Measurements from ENCODE around the gene OTX2.

Gene OTX2

DNA sequence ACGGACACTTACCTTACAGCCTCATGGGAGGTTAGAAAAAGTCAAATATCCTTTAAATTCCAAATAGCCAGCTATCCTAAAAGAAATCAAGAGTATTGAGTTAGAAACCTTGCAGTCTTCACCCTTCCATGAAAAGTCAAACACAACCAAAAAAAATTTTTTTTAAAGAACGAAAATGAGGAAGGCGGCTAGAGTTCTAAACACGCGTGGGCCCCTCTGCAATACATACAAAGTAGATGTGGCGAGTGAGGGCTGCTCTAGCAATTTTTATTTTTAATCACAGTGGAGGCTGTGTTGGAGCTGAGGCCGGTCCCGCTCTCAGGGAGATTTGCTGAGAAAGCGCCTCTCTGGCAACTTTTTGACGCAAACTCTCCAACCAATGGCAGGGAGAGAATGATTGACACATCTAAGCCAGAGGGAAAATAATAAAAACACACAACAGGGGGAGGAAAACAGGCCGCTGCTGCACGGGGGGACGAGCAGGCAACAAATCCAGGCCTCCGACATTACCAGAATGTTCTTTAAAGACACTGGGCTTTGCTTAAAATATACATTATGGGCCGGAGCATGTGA, at the start of gene OTX2:
TSS of gene OTX2 (minus strand) at position 333 of the 573 bp plus-strand sequence. CDS start 5,023 bp downstream, outside the sequence.
- peak; percentile 100 for DNase-seq

DNA sequence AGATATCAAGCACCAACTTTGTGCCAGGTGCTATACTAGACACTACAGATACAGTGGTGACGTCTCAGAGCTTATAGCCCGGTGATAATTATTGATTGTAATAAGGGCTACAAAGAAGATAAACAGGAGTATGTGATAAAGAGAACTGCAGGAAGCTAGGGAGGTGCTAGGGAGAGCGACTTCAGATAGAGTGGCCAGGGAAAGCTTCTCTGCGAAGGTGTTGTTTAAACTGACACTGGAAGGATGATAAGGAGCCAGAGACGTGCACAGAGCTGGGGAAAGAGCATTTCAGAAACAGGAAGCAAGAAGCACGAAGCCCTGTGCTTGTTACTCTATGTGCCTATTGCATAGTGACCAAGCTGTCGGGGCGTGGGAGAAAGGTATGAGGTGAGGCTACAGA, 48.1 kb upstream of the OTX2 start:
- DNase-seq: no peak

GRCh38 chr14:56857216-56857615, 46.9 kb upstream of the OTX2 start:
- DNase-seq: no peak

DNA sequence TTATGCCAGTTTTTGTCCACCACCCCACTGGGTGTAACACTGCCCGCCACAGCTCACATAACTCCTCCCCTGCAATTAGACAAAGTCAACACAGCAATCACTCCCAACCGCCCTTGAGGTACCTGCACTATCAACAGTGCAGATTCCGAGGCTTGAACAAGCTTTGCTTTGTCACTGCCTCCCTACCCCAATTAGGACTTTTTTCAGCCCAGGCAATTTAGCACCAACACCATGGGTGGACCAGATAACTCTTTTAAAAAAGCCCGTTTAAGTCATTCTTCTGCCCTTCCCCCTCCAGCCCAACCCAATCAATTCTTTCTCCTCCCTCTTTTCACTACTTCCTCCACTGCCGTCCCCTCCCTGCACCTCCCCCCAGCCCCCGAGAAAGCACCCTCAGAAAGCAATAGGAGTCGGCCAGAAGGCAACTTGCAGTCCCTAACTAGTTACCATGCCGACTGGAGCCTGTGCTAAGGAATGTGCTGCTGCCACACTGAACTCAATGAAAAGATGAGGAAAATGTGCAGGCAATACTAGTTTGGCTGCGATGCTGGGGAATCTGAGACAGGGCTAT, 45.7 kb upstream of the OTX2 start:
- peak; percentile 78 for DNase-seq

DNA sequence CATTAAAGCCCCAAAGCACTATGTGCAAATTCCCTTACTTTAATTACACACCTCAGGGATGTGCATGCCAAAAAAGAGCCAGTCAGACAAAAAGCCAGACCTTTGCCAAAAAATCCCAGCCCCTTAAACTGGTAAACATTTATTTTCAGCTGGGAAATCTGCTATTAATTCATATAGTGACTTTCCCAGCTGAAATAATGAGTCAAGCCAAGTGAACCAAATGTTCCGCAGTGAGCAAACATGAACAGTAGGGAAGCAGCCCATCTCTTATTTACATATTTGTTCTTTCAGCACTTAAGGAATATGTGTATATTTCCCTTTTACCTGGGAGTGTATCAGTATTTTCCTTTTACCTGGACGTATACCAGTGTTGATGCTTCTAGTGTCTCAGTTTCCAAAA, 44.0 kb upstream of the OTX2 start:
- no peak for DNase-seq

- no peak for DNase-seq
These were observed 37.0 kb upstream of the OTX2 start for GRCh38 chr14:56846970-56847930.

GRCh38 chr14:56844406-56845002, 34.2 kb upstream of the OTX2 start:
- DNase-seq: no peak

DNA sequence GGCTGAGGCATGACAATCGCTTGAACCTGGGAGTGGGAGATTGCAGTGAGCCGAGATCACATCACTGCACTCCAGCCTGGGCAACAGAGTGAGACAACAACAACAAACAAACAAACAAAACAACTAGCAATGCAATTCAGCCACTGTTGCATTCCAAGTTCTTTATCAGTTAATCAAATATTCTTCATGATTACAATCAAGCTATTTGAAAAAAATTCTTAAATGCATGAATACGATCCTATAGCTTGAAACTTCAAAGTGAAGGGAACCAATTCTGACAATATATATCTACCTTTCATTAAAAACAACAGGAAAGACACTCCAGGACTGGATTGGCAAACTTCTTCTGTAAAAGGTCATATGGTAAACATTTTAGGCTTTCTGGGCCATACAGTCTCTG, 31.3 kb upstream of the OTX2 start:
- DNase-seq: no peak

DNA sequence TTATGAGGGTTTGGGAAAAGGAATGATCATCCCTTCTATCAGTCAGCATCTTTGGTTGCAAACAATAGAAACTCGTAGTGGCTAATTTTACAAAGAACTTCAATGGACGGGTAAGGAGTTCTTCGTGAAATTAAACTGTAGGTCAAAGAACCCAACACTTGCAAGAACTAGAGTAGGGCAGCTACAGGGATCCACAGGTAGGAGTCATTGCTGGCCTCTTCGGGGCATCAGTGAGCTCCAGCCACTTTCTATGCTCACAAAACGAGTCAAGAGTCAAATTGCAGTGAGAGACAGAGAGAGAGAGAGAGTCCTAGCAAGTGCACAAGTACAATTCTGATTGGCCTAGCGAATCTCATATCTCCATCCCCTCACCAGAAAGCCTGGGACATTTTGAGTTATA, 29.9 kb upstream of the OTX2 start:
- no peak for DNase-seq

DNA sequence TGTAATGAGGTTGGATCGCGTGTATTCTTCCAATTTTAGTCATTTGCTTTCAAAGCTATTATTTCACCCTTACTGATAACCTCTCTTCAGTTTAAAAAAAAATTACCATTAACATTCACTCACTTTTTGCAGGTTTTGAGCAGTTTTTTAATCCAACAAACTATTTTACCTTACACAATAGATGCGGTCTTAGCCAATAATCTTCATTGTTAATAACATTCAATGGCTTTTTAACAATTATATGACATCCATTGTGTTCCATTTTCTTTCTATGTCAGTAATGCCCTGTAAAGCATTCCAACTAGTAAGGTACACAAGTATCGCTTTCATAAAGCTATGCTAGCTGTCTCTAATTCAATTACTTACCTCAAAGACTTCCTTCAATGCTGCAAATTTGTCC, 18.9 kb upstream of the OTX2 start:
- DNase-seq: no peak

DNA sequence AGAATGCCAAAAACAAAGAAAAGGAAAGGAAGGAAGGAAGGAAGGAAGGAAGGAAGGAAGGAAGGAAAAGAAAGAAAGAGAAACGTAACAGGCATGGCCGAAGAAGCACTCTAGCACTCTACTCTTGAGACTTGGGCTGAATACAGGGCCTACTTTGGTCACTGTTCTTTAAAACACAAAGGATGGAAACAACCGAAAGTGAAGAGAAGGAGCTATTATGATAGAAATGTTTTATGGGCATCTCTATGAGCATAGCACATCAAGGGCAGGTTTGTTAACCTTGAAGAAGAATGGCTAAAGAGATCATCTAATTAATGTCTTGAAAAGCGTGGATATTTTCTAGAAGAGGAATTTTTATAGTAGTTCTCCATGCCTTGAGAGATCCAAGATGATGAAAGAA, 15.9 kb upstream of the OTX2 start:
- no peak for DNase-seq

- DNase-seq: no peak
These were observed 11.7 kb upstream of the OTX2 start for GRCh38 chr14:56821805-56822610.

GRCh38 chr14:56821177-56821576, 10.9 kb upstream of the OTX2 start:
- peak; percentile 87 for DNase-seq

- DNase-seq: no peak
These were observed 7.2 kb upstream of the OTX2 start for GRCh38 chr14:56817396-56817921.

DNA sequence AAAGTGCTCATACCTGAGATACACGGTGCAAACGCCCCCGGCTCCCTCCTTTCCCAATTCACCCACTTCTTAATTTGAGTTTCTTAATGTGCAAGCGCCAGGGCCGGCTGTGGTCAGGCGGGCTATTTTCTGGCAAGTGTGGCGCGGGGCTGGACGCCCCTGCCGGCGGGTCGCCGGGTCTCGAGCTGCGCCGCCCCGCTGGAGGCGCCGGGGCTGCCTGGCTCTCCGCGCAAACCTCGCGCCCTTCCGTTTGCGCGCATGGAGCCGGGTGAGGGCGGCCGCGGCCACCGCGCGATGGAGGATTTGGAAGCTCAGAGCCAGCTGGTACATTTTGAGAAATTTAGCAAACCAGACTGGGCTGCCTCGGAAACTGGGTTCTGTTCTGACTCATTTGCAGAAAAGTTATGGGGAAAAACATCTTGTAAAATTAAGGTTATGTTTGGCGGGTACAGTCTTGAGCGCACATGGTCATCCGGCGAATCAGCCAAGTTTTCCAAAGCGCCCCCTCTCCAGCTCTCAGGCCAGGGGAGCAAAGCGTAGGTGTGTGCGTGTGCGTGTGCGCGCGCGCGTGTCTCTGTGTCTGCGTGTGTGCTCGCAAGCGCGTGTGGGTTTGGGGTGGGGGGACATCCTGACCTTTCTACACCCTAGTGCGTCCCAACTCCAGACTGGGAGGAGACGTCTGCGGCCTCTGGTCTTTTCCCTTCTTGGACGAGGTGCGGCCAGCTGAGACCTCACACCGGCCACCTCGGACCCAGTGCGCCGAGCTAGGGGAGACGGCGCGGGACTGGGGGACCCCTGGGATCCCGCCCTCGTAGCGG, 6.5 kb upstream of the OTX2 start:
- peak; percentile 92 for DNase-seq

DNA sequence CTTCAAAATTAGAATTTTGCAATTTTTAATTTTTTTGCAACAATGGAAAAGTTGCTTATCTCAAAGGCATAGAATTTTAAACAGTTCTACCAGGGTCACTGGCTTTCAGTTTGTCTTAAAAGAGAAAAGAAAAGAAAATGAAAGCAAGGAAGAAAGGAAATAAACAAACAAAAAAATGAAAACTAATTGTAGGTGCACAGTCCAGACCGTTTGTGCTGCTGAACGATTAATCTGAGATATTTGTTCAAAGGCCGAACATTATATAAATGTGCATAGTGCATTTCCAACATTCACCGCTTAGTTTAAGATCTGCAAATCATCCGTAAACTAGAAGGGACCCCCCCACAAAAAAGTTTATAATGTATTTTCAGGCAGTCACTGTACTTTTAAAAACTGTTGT, 5.5 kb upstream of the OTX2 start:
- peak; percentile 82 for DNase-seq

- peak; percentile 79 for DNase-seq
These were observed 4.9 kb upstream of the OTX2 start for GRCh38 chr14:56814969-56815700.

- DNase-seq: peak; percentile 99
These were observed 4.3 kb upstream of the OTX2 start for GRCh38 chr14:56814519-56814959.

GRCh38 chr14:56813143-56813551, 2.9 kb upstream of the OTX2 start:
- DNase-seq: peak; percentile 96

GRCh38 chr14:56812364-56813141, 2.3 kb upstream of the OTX2 start:
- peak; percentile 97 for DNase-seq
